Measurements from ENCODE around the gene GTF2A1L. TPM values are rescaled to one million over a fixed set of nuclear protein-coding genes. Genes with fewer than 3 reads are reported as not detected.

Gene GTF2A1L
- total RNA-seq, 2 donors from 2014 or later, result 1.5 TPM; not detected in 1

GRCh38 chr2:48685126-48685525 is 67.5 kb downstream of the GTF2A1L start:
- no peaks in the 10 kb centered on the region for H3K9me3 ChIP-seq
- no peaks in the 10 kb centered on the region for H3K36me3 ChIP-seq
- H3K9ac ChIP-seq (ENCODE audit: low read depth in 2 of 2, low read length in 2 of 2), result no peak overlapping the region
- TF ChIP-seq CTCF (IDR thresholded peaks at IDR 0.05), result no peak
- H3K27ac ChIP-seq, result no peak overlapping the region
- no peak for DNase-seq
- no peak overlapping the region for H3K4me3 ChIP-seq
- intact Hi-C loops (cut with DNase I), result no loop called here
- H3K27me3 ChIP-seq, result no peaks in the 10 kb centered on the region
- H3K4me1 ChIP-seq, result no peaks in the 10 kb centered on the region

- Histone ChIP-seq H3K9me3 (no peaks in the 10 kb centered on the region), H3K36me3 (no peaks in the 10 kb centered on the region), H3K4me1 (no peaks in the 10 kb centered on the region), H3K9ac (ENCODE audit: low read depth in 2 of 2, low read length in 2 of 2) (no peak overlapping the region), H3K27me3 (no peaks in the 10 kb centered on the region), H3K4me3 (no peak overlapping the region), H3K27ac (no peak overlapping the region)
- no peak for DNase-seq
- no peak for TF ChIP-seq CTCF (IDR thresholded peaks at IDR 0.05)
- intact Hi-C loops (cut with DNase I), result no loop called here
Observed at GRCh38 chr2:48691935-48692691, 74.5 kb downstream of the GTF2A1L start.

- no peak for DNase-seq
- Histone ChIP-seq H3K4me3 (no peak overlapping the region), H3K27me3 (no peaks in the 10 kb centered on the region), H3K9me3 (no peaks in the 10 kb centered on the region), H3K27ac (no peak overlapping the region), H3K9ac (ENCODE audit: low read depth in 2 of 2, low read length in 2 of 2) (no peak overlapping the region), H3K4me1 (no peaks in the 10 kb centered on the region), H3K36me3 (no peaks in the 10 kb centered on the region)
- intact Hi-C loops (cut with DNase I), result no loop called here
- no peak for TF ChIP-seq CTCF (IDR thresholded peaks at IDR 0.05)
Observed at GRCh38 chr2:48693066-48693465, 75.4 kb downstream of the GTF2A1L start.

GRCh38 chr2:48693645-48694044 is 76.0 kb downstream of the GTF2A1L start:
- intact Hi-C loops (cut with DNase I), result no loop called here
- no peak for TF ChIP-seq CTCF (IDR thresholded peaks at IDR 0.05)
- Histone ChIP-seq H3K27ac (no peak overlapping the region), H3K27me3 (no peaks in the 10 kb centered on the region), H3K9me3 (no peaks in the 10 kb centered on the region), H3K4me3 (no peak overlapping the region), H3K4me1 (no peaks in the 10 kb centered on the region), H3K36me3 (no peaks in the 10 kb centered on the region), H3K9ac (ENCODE audit: low read depth in 2 of 2, low read length in 2 of 2) (no peak overlapping the region)
- DNase-seq, result no peak

- no peak for DNase-seq
Observed at GRCh38 chr2:48694149-48694548, 76.5 kb downstream of the GTF2A1L start.

More at GRCh38 chr2:48694149-48694548, 76.5 kb downstream of the GTF2A1L start:
- Histone ChIP-seq H3K4me3 (no peak overlapping the region), H3K27me3 (no peaks in the 10 kb centered on the region), H3K4me1 (no peaks in the 10 kb centered on the region), H3K36me3 (no peaks in the 10 kb centered on the region), H3K27ac (no peak overlapping the region), H3K9me3 (no peaks in the 10 kb centered on the region), H3K9ac (ENCODE audit: low read depth in 2 of 2, low read length in 2 of 2) (no peak overlapping the region)
- intact Hi-C loops (cut with DNase I), result no loop called here
- no peak for TF ChIP-seq CTCF (IDR thresholded peaks at IDR 0.05)
